ENCODE data around the gene LTO1.
A peak's percentile ranks its signal among the peaks of the same experiment; 100 is the strongest.
"Not testable (repeated sequence)": the region's sequence is repeated elsewhere in the genome, so short reads cannot be mapped to it uniquely, and the experiment has no call there.

The LTO1 gene

GRCh38 chr11:69692422-69692821, 17.3 kb upstream of the LTO1 start:
- Mint-ChIP-seq H3K9me3 (no peaks in the 10 kb centered on the region), H3K36me3 (ENCODE audit: low read depth) (no peaks in the 10 kb centered on the region), H3K4me3 (no peak overlapping the region), H3K4me1 (peaks cover 9% of the 10 kb centered on the region), H3K27me3 (peaks cover 37% of the 10 kb centered on the region), H3K27ac (no peak overlapping the region)
- ATAC-seq (no peak), DNase-seq (no peak)

- H3K9me3 Mint-ChIP-seq: no peaks in the 10 kb centered on the region
- H3K27me3 Mint-ChIP-seq: peaks cover 29% of the 10 kb centered on the region
- peak overlapping the region; percentile 21 for H3K27ac Mint-ChIP-seq
- peaks cover 9% of the 10 kb centered on the region for H3K4me1 Mint-ChIP-seq
- no peak for ATAC-seq
- no peak for DNase-seq
- no peaks in the 10 kb centered on the region for H3K36me3 Mint-ChIP-seq (ENCODE audit: low read depth)
- H3K4me3 Mint-ChIP-seq: no peak overlapping the region
Measured at GRCh38 chr11:69691463-69691862, 16.3 kb upstream of the LTO1 start.

GRCh38 chr11:69689484-69690319, 14.5 kb upstream of the LTO1 start:
- no peak overlapping the region for H3K4me3 Mint-ChIP-seq
- ATAC-seq (peak; percentile 5), DNase-seq (no peak)
- no peaks in the 10 kb centered on the region for H3K36me3 Mint-ChIP-seq (ENCODE audit: low read depth)
- no peaks in the 10 kb centered on the region for H3K9me3 Mint-ChIP-seq
- peaks cover 28% of the 10 kb centered on the region for H3K27me3 Mint-ChIP-seq
- no peak overlapping the region for H3K27ac Mint-ChIP-seq
- H3K4me1 Mint-ChIP-seq: peaks cover 12% of the 10 kb centered on the region

GRCh38 chr11:69687969-69688771, 13.0 kb upstream of the LTO1 start:
- not testable (repeated sequence) for H3K9me3 Mint-ChIP-seq; ATAC-seq; H3K36me3 Mint-ChIP-seq (ENCODE audit: low read depth); H3K27ac Mint-ChIP-seq; DNase-seq; H3K4me3 Mint-ChIP-seq
- peaks cover 28% of the 10 kb centered on the region for H3K27me3 Mint-ChIP-seq
- H3K4me1 Mint-ChIP-seq: peaks cover 12% of the 10 kb centered on the region

GRCh38 chr11:69686856-69687255, 11.7 kb upstream of the LTO1 start:
- peaks cover 20% of the 10 kb centered on the region for H3K27me3 Mint-ChIP-seq
- no peaks in the 10 kb centered on the region for H3K36me3 Mint-ChIP-seq (ENCODE audit: low read depth)
- H3K27ac Mint-ChIP-seq: no peak overlapping the region
- no peak overlapping the region for H3K4me3 Mint-ChIP-seq
- DNase-seq (no peak), ATAC-seq (no peak)
- H3K9me3 Mint-ChIP-seq: no peaks in the 10 kb centered on the region
- peaks cover 12% of the 10 kb centered on the region for H3K4me1 Mint-ChIP-seq

- H3K4me3 Mint-ChIP-seq: no peak overlapping the region
- no peak overlapping the region for H3K27ac Mint-ChIP-seq
- H3K36me3 Mint-ChIP-seq (ENCODE audit: low read depth): no peaks in the 10 kb centered on the region
- H3K9me3 Mint-ChIP-seq: no peaks in the 10 kb centered on the region
- DNase-seq: no peak
- peaks cover 17% of the 10 kb centered on the region for H3K27me3 Mint-ChIP-seq
- peaks cover 12% of the 10 kb centered on the region for H3K4me1 Mint-ChIP-seq
- no peak for ATAC-seq
Measured at GRCh38 chr11:69686452-69686851, 11.3 kb upstream of the LTO1 start.

- ATAC-seq: no peak
- no peak overlapping the region for H3K27ac Mint-ChIP-seq
- no peak overlapping the region for H3K4me3 Mint-ChIP-seq
- H3K4me1 Mint-ChIP-seq: peaks cover 12% of the 10 kb centered on the region
- H3K27me3 Mint-ChIP-seq: peaks cover 13% of the 10 kb centered on the region
- no peak for DNase-seq
- no peaks in the 10 kb centered on the region for H3K9me3 Mint-ChIP-seq
- H3K36me3 Mint-ChIP-seq (ENCODE audit: low read depth): no peaks in the 10 kb centered on the region
Measured at GRCh38 chr11:69685348-69685747, 10.2 kb upstream of the LTO1 start.

- Mint-ChIP-seq H3K27me3 (peaks cover 13% of the 10 kb centered on the region), H3K27ac (no peak overlapping the region), H3K9me3 (no peaks in the 10 kb centered on the region), H3K36me3 (ENCODE audit: low read depth) (no peaks in the 10 kb centered on the region), H3K4me3 (no peak overlapping the region), H3K4me1 (peaks cover 7% of the 10 kb centered on the region)
- ATAC-seq (no peak), DNase-seq (no peak)
Measured at GRCh38 chr11:69684651-69685050, 9.5 kb upstream of the LTO1 start.

GRCh38 chr11:69683764-69684333, 8.7 kb upstream of the LTO1 start:
- no peak for DNase-seq
- ATAC-seq: no peak
- Mint-ChIP-seq H3K27me3 (peaks cover 11% of the 10 kb centered on the region), H3K4me1 (peaks cover 7% of the 10 kb centered on the region), H3K36me3 (ENCODE audit: low read depth) (no peaks in the 10 kb centered on the region), H3K27ac (no peak overlapping the region), H3K9me3 (no peaks in the 10 kb centered on the region), H3K4me3 (no peak overlapping the region)

- ATAC-seq: no peak
- no peaks in the 10 kb centered on the region for H3K9me3 Mint-ChIP-seq
- peaks cover 9% of the 10 kb centered on the region for H3K27me3 Mint-ChIP-seq
- no peak overlapping the region for H3K4me3 Mint-ChIP-seq
- DNase-seq: no peak
- peaks cover 3% of the 10 kb centered on the region for H3K4me1 Mint-ChIP-seq
- H3K27ac Mint-ChIP-seq: no peak overlapping the region
- H3K36me3 Mint-ChIP-seq (ENCODE audit: low read depth): no peaks in the 10 kb centered on the region
Measured at GRCh38 chr11:69682681-69683326, 7.7 kb upstream of the LTO1 start.

GRCh38 chr11:69682221-69682620, 7.1 kb upstream of the LTO1 start:
- no peak for DNase-seq
- peaks cover 9% of the 10 kb centered on the region for H3K27me3 Mint-ChIP-seq
- H3K4me1 Mint-ChIP-seq: peaks cover 3% of the 10 kb centered on the region
- H3K4me3 Mint-ChIP-seq: no peak overlapping the region
- ATAC-seq: no peak
- H3K36me3 Mint-ChIP-seq (ENCODE audit: low read depth): no peaks in the 10 kb centered on the region
- H3K9me3 Mint-ChIP-seq: no peaks in the 10 kb centered on the region
- no peak overlapping the region for H3K27ac Mint-ChIP-seq

- ATAC-seq (no peak), DNase-seq (no peak)
- H3K27me3 Mint-ChIP-seq: peaks cover 7% of the 10 kb centered on the region
- no peaks in the 10 kb centered on the region for H3K36me3 Mint-ChIP-seq (ENCODE audit: low read depth)
- no peak overlapping the region for H3K27ac Mint-ChIP-seq
- H3K9me3 Mint-ChIP-seq: no peaks in the 10 kb centered on the region
- no peak overlapping the region for H3K4me3 Mint-ChIP-seq
- H3K4me1 Mint-ChIP-seq: no peaks in the 10 kb centered on the region
Measured at GRCh38 chr11:69680688-69681087, 5.5 kb upstream of the LTO1 start.

- H3K9me3 Mint-ChIP-seq: no peaks in the 10 kb centered on the region
- H3K4me1 Mint-ChIP-seq: peaks cover 19% of the 10 kb centered on the region
- H3K27me3 Mint-ChIP-seq: peaks cover 6% of the 10 kb centered on the region
- no peak for DNase-seq
- peaks cover 3% of the 10 kb centered on the region for H3K36me3 Mint-ChIP-seq (ENCODE audit: low read depth)
- ATAC-seq: no peak
- no peak overlapping the region for H3K27ac Mint-ChIP-seq
- no peak overlapping the region for H3K4me3 Mint-ChIP-seq
Measured at GRCh38 chr11:69677749-69678148, 2.6 kb upstream of the LTO1 start.

- H3K4me1 Mint-ChIP-seq: peaks cover 36% of the 10 kb centered on the region
- no peaks in the 10 kb centered on the region for H3K9me3 Mint-ChIP-seq
- H3K36me3 Mint-ChIP-seq (ENCODE audit: low read depth): peaks cover 23% of the 10 kb centered on the region
- peak overlapping the region; percentile 90 for H3K4me3 Mint-ChIP-seq
- peaks cover 4% of the 10 kb centered on the region for H3K27me3 Mint-ChIP-seq
- ATAC-seq (peak; percentile 21), DNase-seq (peak; percentile 18)
- peak overlapping the region; percentile 92 for H3K27ac Mint-ChIP-seq
Measured at GRCh38 chr11:69674267-69674885, 777 bp downstream of the LTO1 start.

Measured in activated naive CD8-positive, alpha-beta T cell treated with anti-CD3 and anti-CD28 coated beads, Interleukin-2, amount 50 U/mL, for 24 hours (primary cell).